HG03457 (cell line): ENCODE data around the gene EIF6.
"Not testable (repeated sequence)": the region's sequence is repeated elsewhere in the genome, so short reads cannot be mapped to it uniquely, and the experiment has no call there.

Experiments used
- ATAC-seq: cut with Tn5 transposase; IDR thresholded peaks from one replicate; pipeline ENCODE4 v1.9.1; 2021; ENCODE audit warnings: moderate number of reproducible peaks; ENCODE audit not compliant: unreplicated experiment

The EIF6 gene

DNA sequence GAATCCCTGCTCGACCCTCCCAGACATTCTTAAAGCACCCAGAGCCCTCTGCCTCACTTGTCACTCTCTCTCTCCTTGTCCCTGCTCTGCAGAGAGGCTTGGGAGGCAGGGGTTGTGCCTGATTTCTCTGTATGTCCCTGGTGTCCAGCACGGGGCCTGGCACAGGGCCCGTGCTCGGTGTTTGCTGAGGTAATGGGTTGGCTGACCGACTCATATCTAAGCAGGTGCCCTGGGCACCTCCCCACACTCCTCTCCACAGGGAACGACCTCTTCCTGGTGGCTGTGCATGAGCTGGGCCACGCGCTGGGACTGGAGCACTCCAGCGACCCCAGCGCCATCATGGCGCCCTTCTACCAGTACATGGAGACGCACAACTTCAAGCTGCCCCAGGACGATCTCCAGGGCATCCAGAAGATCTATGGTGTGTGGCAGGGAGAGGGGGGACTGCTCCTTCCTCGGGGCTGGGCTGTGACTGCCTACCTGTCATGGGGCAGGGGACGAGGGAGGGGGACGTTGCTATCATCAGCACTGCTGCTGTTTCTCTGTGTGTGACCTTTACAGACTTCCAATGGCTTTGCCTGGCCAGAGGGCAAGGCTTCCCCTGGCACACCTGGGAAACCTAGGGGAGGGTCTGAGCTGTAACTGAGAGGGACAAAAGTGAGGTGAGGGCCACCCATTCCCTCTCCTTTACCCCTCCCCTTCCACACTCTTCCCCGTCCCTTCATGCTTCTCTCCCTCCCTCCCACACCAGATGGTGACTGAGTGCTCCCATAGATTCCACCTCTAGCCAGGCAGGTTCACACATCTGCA, 20.8 kb downstream of the EIF6 start:
- no peak for ATAC-seq

DNA sequence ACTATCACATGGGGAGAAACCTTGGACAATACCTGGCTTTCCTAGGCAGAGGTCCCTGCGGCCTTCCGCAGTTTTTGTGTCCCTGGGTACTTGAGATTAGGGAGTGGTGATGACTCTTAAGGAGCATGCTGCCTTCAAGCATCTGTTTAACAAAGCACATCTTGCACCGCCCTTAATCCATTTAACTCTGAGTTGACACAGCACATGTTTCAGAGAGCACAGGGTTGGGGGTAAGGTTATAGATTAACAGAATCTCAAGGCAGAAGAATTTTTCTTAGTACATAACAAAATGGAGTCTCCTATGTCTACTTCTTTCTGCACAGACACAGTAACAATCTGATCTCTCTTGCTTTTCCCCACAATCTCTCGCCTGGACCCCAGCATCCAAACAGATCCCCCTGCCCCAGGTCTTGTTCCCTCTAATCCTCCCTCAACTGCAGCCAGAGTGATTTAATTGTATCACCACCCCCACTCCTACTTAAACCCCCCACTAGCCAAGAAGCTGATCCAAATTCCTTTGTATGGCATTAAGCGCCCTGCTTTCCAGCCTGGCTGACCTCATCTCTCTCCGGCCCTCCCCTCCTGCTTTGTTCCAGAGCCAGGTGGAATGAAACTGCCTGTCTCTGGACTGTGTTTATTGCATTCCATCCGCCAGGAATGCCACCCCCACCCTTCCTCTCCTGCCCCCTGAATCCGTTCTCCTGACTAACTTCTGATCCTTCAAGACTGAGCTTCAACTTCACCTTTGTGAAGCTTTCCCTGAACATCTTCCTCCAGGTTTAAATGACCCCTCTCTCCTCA, 21.6 kb downstream of the EIF6 start:
- ATAC-seq, result not testable (repeated sequence)

DNA sequence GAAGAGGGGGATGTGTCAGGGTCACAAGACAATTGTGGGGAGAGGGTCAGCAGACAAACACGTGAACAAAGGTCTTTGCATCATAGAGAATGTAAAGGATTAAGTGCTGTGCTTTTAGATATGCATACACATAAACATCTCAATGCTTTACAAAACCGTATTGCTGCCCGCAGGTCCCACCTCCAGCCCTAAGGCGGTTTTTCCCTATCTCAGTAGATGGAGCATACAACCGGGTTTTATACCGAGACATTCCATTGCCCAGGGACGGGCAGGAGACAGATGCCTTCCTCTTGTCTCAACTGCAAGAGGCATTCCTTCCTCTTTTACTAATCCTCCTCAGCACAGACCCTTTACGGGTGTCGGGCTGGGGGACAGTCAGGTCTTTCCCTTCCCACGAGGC, 22.3 kb downstream of the EIF6 start:
- ATAC-seq, result not testable (repeated sequence)

DNA sequence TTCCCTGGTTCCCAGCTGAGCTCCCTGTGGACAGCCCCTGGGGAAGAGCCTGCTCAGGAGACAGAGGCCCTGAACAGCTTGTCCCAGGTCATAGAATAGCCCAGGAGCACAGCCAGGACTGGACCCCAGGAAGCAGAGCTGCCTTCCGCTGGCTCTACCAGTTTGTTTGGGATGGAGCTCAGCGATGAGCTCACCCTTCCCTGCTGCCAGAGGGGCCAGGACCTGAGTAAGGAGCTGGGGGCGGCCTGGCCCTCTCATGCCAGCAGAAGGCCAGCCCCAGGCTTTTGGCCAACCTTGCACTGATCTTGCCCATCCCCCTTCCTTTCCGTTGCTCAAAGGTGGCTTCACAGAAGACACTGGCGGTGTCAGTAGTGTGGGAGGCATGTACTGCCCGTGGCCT, 24.1 kb downstream of the EIF6 start:
- ATAC-seq, result no peak

DNA sequence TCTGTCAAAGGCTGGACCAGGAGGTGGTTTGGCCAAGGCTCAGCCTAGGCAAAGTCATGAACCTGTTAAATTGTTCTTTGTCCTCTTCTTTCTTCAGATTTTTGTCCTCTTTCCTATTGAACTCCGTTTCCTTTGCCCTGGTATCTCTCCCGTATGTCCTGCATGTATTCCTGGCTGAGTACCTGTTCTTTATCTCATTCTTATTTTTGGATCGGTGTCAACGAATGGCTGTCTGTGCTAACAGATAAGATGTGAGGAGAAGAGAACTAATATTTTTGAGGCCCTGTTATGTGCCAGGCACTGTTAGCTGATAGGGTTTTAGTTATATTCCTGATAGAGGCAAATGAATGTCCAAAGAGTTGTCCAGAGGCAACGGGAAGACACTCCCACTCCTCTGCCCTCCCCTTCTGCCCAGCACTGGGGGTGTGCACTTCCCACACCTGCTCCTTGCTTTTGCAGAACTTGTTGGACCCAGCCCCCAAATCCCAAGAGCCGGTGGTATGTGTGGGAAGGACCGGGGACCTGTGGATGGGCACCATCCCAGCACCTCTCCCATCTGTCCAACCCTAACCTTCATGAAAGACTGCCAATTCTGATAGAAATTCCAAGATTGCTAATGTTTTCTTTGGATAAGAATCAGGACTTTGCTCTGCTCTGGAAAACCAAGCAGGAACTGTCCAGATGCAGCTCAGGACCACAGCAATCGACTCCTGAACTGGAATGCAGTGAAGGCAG, 27.2 kb downstream of the EIF6 start:
- no peak for ATAC-seq

DNA sequence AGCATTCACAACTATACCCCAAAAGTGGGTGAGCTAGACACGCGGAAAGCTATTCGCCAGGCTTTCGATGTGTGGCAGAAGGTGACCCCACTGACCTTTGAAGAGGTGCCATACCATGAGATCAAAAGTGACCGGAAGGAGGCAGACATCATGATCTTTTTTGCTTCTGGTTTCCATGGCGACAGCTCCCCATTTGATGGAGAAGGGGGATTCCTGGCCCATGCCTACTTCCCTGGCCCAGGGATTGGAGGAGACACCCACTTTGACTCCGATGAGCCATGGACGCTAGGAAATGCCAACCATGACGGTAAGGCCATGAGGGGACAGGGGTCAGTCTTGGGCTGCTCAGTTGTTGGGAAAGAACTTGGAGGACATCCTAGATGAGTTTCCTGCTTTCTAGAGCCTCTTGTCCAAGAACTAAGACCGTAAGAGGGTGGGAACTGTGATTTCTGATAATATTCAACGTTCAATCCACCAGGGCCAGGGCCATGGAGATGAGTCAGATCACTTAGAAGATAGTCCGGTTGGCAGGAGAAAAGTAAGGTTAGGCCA, 30.0 kb downstream of the EIF6 start:
- no peak for ATAC-seq

DNA sequence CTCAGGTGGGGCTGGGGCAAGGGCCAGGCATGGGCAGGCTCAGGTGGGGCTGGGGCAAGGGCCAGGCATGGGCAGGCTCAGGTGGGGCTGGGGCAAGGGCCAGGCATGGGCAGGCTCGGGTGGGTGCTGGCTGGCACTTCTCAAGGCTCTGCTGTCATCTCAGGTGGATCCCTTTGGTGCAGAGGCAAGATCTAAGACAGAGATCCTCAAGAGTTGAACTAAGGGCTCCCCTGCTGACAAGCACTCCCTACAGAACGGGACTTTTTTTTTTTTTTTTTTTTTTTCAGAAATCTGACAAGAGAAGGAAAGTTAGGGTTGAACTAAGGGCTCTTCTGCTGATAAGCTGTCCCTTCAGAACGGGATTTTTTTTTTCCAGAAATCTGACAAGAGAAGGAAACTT, 31.6 kb downstream of the EIF6 start:
- no peak for ATAC-seq

DNA sequence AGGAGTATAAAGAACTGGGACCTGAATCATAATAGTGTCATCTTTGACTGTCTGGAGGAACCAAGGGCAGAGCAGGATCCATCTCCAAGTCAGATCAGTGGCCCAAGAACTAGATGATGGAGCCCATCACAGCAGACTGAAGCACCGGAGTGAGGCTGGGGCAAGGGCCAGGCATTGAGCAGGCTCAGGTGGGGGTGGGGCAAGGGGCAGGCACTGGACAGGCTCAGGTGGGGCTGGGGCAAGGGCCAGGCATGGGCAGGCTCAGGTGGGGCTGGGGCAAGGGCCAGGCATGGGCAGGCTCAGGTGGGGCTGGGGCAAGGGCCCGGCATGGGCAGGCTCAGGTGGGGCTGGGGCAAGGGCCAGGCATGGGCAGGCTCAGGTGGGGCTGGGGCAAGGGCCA, 32.0 kb downstream of the EIF6 start:
- not testable (repeated sequence) for ATAC-seq

DNA sequence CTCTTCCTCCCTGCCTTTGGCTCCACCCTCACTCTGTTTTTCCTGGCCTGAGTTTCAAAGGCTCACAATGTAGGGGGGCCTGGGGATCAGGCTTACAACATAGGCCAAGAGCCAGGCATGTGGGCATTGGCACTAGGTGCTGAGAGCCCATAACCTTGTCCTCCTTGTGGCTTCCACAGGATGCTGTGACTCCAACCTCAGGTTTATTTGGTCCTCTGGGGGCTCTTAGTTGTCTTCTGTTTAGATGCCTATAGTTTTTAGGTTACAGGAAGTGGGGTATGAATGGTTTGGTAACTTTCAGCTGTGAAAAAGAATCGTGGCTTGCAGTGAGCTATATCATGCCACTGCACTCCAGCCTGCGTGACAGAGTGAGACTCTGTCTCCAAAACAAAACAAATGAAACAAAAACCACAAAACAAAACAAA, 32.5 kb downstream of the EIF6 start:
- ATAC-seq, result no peak

DNA sequence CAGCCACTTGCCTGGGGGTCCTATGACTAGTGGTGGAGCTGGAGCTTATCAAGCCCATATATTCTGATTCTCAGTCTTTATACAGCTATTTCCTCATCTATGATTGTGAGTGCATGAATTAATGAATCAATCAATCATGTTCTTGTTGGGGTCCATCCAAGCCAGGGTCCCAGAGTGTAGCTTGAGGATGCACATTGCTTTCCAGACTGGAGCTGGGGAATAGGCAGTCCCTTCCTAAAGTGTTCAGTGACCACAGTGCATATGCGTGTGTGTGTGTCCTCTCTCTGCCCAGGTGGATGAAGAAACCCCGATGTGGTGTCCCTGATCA, 33.0 kb downstream of the EIF6 start:
- no peak for ATAC-seq

DNA sequence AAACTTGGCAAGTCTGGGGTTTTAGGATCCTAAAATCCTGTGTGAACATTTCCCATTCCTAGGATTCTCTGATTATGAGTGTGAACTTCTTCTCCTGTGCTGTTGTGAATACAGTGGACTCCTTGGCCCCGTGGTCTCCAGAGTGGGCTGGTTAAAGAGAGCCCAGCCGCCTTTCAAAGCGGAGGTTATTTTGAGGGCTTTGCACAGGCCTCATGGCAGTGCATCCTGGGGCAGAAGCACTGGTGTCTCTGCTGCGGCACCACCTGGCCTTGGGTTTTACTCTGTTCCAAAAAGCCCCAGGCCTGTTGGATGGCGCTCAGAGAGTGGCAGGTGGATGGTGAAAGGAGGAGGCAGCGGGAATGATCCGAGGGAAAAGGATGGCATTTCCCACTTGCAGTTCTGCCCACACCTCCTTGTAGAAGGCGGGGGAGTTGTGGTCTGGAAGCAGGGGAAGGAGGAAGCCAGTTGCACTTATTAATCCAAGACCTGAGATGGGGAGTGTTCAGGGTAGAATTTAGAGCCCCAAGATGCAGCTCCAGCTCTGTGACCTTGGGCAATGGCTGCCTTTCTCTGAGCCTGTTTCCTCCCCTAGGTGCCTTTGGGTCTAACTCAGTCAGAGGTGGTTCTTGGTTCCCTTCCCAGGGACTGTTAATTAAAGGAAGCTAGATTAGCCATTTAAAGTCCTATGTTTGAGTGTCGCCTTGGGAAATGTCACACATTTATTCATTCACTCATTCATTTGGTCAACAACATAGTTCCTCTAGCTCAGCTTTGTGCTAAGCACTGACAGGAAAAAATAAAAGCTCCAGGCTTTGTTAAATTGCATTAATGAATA, 35.7 kb downstream of the EIF6 start:
- no peak for ATAC-seq

DNA sequence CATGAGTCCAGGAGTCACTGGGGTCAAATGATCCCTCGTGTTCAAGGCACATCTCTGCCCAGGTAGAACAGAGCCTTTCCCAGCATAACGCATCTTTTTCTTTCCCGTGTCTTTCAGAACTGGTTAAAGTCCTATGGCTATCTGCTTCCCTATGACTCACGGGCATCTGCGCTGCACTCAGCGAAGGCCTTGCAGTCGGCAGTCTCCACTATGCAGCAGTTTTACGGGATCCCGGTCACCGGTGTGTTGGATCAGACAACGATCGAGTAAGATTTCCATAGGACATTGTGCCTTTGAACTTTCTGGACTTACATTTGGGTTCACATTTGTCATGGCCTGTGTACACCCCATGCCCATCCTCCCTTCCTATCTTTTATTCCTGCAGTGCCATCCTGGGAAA, 37.8 kb downstream of the EIF6 start:
- ATAC-seq, result no peak

DNA sequence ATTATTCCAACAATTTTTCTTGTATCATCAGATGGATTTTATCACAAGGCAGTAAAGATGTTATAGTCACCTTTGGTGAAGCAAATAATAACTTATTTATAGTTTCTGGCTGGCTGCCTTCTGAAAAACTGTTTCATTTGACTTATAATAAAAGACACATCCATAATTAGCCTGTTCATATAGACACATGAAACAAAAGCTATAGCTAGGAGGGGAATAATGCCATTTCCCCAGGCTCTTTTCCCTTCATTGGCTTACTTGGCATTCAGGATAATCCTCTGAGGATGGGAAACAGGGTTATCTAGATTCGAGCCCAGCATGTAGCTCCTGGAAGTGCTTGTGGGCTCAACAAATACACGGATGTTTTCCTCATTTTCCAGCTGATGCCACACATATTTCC, 40.6 kb downstream of the EIF6 start:
- no peak for ATAC-seq

DNA sequence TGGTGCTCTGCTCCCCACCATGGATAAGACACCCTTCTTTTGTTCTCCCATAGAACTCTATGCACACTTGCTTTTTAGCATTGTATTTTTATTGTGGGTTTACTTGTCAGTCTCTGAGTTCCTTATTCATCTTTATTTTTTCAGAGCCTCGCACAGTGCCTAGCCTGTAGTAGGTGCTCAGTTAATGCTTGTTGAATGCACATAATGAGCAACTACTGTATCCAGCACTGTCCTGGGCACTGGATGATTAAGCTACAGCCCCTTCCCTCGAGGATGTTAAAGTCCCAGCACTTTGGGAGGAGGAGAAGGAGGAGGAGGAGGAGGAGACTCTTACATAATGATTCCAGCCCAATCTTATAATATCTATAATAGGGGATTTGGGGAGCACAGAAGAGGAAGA, 41.3 kb downstream of the EIF6 start:
- ATAC-seq, result no peak

DNA sequence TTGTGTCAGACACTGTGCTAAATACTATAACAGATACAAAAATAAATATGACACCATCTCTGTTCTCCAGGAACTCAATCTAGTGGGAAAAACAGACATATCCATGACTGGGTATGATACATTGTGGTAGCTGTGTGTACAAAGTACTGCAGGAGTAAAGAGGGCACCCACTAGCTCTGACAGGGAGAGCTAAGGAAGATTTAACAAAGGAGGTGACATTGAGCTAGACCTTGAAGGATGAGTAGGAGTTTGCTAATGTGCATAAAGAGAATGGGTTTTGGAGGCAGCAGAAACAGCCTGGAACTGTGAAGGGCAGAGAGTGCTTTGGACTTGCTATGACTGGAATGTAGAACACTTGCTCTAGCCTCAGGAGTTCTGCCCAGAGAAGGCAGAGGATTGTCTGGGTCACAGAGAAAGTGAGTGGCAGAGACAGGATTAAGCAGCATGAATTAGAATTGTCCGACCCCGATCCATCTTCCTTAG, 43.7 kb downstream of the EIF6 start:
- ATAC-seq, result no peak

DNA sequence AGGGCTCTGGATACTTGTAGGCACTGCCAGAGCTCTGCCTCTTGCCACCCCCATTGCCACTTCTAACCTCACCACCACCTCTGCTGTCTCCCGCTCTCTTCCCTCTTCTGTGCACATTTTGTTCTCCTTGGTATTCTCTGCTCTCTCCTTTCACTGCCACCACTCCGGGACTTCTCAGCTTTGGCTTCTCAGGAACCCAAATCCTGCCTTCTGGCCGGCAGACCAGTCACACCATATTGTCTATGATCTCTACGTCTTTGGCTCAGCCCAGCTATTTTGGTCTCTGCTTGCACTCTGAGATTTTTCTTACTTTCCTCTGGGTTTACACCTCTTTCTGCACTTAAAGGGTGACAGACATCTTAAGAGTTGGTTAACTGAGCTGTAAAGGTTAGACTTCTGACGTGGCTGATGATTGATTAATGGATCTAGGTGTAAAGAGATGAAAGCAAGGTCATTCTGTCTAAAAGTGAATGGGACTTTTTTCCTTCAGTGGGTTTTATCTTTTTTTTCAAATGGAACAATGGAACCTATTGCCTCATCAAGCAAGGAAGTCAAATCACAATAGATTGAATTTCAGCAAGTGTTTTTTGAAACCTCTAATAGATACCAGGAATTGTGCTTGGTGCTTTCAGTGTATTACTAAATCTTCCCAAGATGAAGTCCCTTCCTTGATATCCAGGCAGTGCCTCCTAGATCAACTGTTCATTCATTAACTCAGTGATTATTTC, 44.3 kb downstream of the EIF6 start:
- no peak for ATAC-seq

DNA sequence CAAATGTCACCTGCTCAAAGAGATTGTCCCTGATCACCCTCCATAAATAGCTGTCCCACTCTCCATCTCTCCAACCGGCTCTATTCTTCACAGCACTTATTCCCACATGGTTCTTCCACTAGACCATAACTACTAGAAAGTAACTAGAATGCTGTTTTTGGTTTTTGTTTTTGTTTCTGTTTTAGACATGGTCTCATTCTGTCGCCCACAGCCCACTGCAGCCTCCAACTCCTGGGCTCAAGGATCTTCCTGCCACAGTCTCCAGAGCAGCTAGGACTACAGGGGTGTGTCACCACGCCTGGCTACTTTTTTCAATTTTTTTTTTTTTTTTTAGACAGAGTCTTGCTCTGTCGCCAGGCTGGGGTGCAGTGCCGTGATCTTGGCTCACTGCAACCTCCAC, 45.8 kb downstream of the EIF6 start:
- ATAC-seq, result no peak

DNA sequence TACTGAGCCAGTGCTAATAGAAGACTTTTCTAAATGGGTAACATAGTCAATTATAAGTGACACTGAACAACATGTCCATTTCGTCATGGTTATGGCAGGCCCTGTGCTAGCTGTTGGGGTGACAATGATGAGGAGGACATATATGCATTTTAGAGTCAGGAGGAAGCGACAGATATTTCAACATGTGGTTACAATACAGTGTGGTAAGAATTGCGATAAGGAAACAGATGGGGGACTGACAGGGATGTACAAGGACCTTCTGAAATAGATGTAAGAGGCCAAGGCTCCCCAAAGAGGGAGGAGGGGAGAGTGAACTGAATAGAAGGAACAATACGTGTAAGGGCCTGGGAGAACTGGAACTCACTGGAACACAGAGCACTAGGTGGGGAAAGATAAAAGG, 46.4 kb downstream of the EIF6 start:
- ATAC-seq, result no peak

DNA sequence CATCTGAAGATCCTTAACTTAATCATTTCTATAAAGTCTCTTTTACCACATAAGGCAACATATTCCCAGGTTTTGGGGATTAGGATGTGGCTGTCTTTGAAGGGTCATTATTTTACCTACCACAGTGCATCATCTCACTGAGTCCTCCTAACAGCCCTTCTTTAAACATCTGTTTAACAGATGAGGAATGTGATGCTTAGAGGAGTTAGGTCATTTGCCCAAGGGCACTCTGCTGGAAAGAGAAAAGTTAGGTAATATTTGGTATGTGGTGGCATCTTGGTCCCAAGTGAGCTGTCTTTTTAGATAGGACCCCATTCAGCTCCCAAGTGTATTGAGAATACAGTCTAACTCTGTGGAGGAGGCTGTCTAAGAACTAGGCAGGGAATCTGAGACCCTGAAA, 47.1 kb downstream of the EIF6 start:
- no peak for ATAC-seq

DNA sequence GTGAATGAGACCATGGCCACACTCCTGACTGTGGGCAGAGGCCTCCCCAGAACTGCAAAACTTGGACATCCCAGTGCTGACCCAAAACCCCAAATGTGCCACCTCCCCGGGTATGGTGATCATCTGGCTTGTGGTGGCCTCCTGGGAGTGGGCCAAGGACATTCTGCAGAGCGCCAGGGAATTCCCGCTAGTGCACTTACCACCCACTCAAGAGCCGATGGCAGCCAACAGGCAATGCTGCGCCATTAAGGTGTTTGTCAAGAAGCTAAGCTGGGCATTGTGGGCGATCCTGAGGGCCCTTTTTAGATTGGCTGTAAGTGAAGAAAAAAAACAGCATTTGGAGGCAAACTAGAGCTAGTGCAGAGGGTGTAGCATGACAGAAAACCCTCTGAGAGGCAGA, 48.7 kb downstream of the EIF6 start:
- no peak for ATAC-seq
